GM10248 (cell line): ENCODE results near the gene GATAD2A.

Experiments used
- CTCF ChIA-PET: fragments of 300-600 bp; sonication (Branson Sonifier 250); formaldehyde crosslinking; extraction: SDS; loops from one replicate; lab custom pipeline; 2021; ENCODE audit warnings: antibody characterized with exemption; lab: Yijun Ruan, JAX
- POLR2A ChIA-PET: fragments of 350-650 bp; sonication (Branson Sonifier 250); formaldehyde crosslinking; extraction: SDS; loops from one replicate; lab custom pipeline; 2020; ENCODE audit warnings: antibody characterized with exemption; lab: Yijun Ruan, JAX
- DNase-seq: peaks from one replicate; pipeline ENCODE4 v3.0.0; 2012; ENCODE audit errors: extremely low spot score
- CTCF ChIP-seq: IDR thresholded peaks from 2 replicates; pipeline ENCODE4 v1.5.1; 2012; ENCODE audit warnings: mild to moderate bottlenecking, low read depth; ENCODE audit errors: extremely low read depth, missing control alignments, control extremely low read depth

The GATAD2A gene

GRCh38 chr19:19381007-19381926, 24.2 kb upstream of the GATAD2A start:
- DNase-seq = no peak
- ChIA-PET POLR2A (no interaction called here), CTCF (interaction anchor here (0.8 to 1.6 kb wide), 3 partner anchors 9 to 20 kb away, joined by 3 to 4 read pairs (median 3); no protein-coding TSS in a partner anchor)
- TF ChIP-seq CTCF = no peak

GRCh38 chr19:19382118-19382517, 23.4 kb upstream of the GATAD2A start:
- ChIA-PET POLR2A (interaction anchor here (0.5 kb wide), 1 partner anchor 484 kb away, joined by 3 read pairs; no protein-coding TSS in a partner anchor), CTCF (interaction anchor here (1.6 kb wide), 1 partner anchor 21 kb away, joined by 3 read pairs; no protein-coding TSS in a partner anchor)
- no peak for TF ChIP-seq CTCF
- no peak for DNase-seq

- TF ChIP-seq CTCF = no peak
- DNase-seq = no peak
- ChIA-PET POLR2A (no interaction called here), CTCF (interaction anchor here (1.3 to 1.7 kb wide), 6 partner anchors 12 to 127 kb away, joined by 3 to 13 read pairs (median 4); partner anchors contain the start of gene GATAD2A)
Measured at GRCh38 chr19:19384486-19384885, 21.0 kb upstream of the GATAD2A start.

GRCh38 chr19:19385131-19385895, 20.2 kb upstream of the GATAD2A start:
- ChIA-PET POLR2A (interaction anchor here (0.6 to 1.2 kb wide), 3 partner anchors 12 to 157 kb away, joined by 3 to 9 read pairs (median 3); partner anchors contain the start of gene GATAD2A), CTCF (interaction anchor here (0.7 to 1.7 kb wide), 11 partner anchors 10 to 127 kb away, joined by 3 to 13 read pairs (median 3); partner anchors contain the start of gene GATAD2A)
- DNase-seq = peak; percentile 98
- peak; percentile 23 for TF ChIP-seq CTCF

- no peak for DNase-seq
- POLR2A ChIA-PET = interaction anchor here (1.0 to 1.2 kb wide), 2 partner anchors 13 to 19 kb away, joined by 3 to 9 read pairs; partner anchors contain the start of gene GATAD2A
- CTCF ChIA-PET = interaction anchor here (0.7 to 1.7 kb wide), 9 partner anchors 9 to 110 kb away, joined by 3 to 13 read pairs (median 3); partner anchors contain the start of gene GATAD2A
- TF ChIP-seq CTCF = peak; percentile 26
Measured at GRCh38 chr19:19385896-19386869, 19.3 kb upstream of the GATAD2A start.
